MM.1S (cell line): ENCODE measurements around the gene C12orf50.
A peak's percentile ranks its signal among the peaks of the same experiment; 100 is the strongest.

Experiments used
- CTCF ChIP-seq: fragments of 300-600 bp; sonication (generic); IDR thresholded peaks from 2 replicates; pipeline ENCODE4 v1.5.1; 2016; ENCODE audit warnings: antibody characterized with exemption, low read length, mixed read lengths
- EZH2 ChIP-seq: fragments of 300-600 bp; sonication (generic); optimal IDR thresholded peaks from 2 replicates; pipeline ENCODE3; 2017; ENCODE audit warnings: low read depth, mild to moderate bottlenecking, antibody characterized with exemption, low read length, mixed read lengths

GRCh38 chr12:87953256-87953860 is 75.8 kb downstream of the C12orf50 start:
- TF ChIP-seq CTCF (peak; percentile 54), EZH2 (no peak)
